Caco-2 (cell line): ENCODE measurements around the gene GPAT3. TPM values are rescaled to one million over a fixed set of nuclear protein-coding genes. Genes with fewer than 3 reads are reported as not detected.
A peak's percentile ranks its signal among the peaks of the same experiment; 100 is the strongest.

Experiments used
- BruUV-seq: library from RNA; stranded (reverse); fragments of 400-500 nt; replicated peaks from 2 replicates; lab custom pipeline; 2021; lab: Mats Ljungman, UMichigan
- CTCF ChIA-PET: fragments of 300-600 bp; sonication (Branson Sonifier 250); formaldehyde crosslinking; loops from one replicate; lab custom pipeline; 2022; ENCODE audit warnings: antibody characterized with exemption; lab: Charles Lee
- POLR2A ChIA-PET: fragments of 300-600 bp; sonication (Branson Sonifier 250); formaldehyde crosslinking; loops from one replicate; lab custom pipeline; 2022; ENCODE audit warnings: antibody characterized with exemption; lab: Charles Lee
- DNase-seq, 2 experiments: peaks; one replicate each; pipeline versions ENCODE4 v3.0.0 to v3.0.0-alpha.2; 2020 to 2022
- H3K27me3 ChIP-seq: replicated peaks from 2 replicates; pipeline ENCODE4 v1.6.0; 2011; ENCODE audit warnings: low read length; ENCODE audit not compliant: control insufficient read depth, insufficient read depth
- H3K36me3 ChIP-seq: 2 replicates; pipeline ENCODE4 v1.5.1; 2011; ENCODE audit warnings: low read length; ENCODE audit not compliant: control insufficient read depth, insufficient read depth
- H3K4me1 ChIP-seq: fragments of 250-450 bp; sonication (Bioruptor Pico); 2 replicates; pipeline ENCODE4 v1.5.1; 2020; ENCODE audit warnings: mild to moderate bottlenecking
- H3K4me3 ChIP-seq: 2 replicates; pipeline ENCODE4 v1.5.1; 2011; ENCODE audit warnings: low read depth, mild to moderate bottlenecking, control low read depth, low read length
- H3K9me3 ChIP-seq: fragments of 250-450 bp; sonication (Bioruptor Pico); 2 replicates; pipeline ENCODE4 v1.5.1; 2020; ENCODE audit warnings: mild to moderate bottlenecking, moderate library complexity
- H3K27ac Mint-ChIP-seq: one replicate; pipeline ENCODE4 v1.8.0; 2022; ENCODE audit warnings: mixed read lengths; ENCODE audit not compliant: unreplicated experiment
- H3K27me3 Mint-ChIP-seq: one replicate; pipeline ENCODE4 v1.8.0; 2022; ENCODE audit warnings: mixed read lengths; ENCODE audit not compliant: insufficient read depth, unreplicated experiment
- H3K36me3 Mint-ChIP-seq: one replicate; pipeline ENCODE4 v1.8.0; 2022; ENCODE audit warnings: mild to moderate bottlenecking, mixed read lengths; ENCODE audit not compliant: insufficient read depth, unreplicated experiment
- H3K4me1 Mint-ChIP-seq: one replicate; pipeline ENCODE4 v1.8.0; 2022; ENCODE audit warnings: low read depth, mixed read lengths; ENCODE audit not compliant: unreplicated experiment
- H3K4me3 Mint-ChIP-seq: one replicate; pipeline ENCODE4 v1.8.0; 2022; ENCODE audit warnings: mild to moderate bottlenecking, moderate library complexity, mixed read lengths; ENCODE audit not compliant: unreplicated experiment
- H3K9me3 Mint-ChIP-seq: one replicate; pipeline ENCODE4 v1.8.0; 2022; ENCODE audit warnings: mixed read lengths; ENCODE audit not compliant: unreplicated experiment
- intact Hi-C: fragments of 100-400 bp; cut with micrococcal nuclease; formaldehyde crosslinking; loops from one replicate; pipeline ENCODE4 v1.10.0; 2022; ENCODE audit not compliant: unreplicated experiment
- total RNA-seq: library from RNA; stranded (reverse); gene quantifications from 2 replicates; pipeline ENCODE4 v1.2.3, GENCODE V29; 2022
- TF ChIP-seq, protein P1 (sequence below), 2 experiments: fragments of 200-600 bp in 1 of 2; IDR thresholded peaks; 1 replicate in 1 of 2; 2 replicates in 1 of 2; pipeline versions ENCODE4 v1.5.1 to v1.8.0; 2011 to 2022; ENCODE audit warnings: antibody characterized with exemption in 1 of 2, control low read depth in 1 of 2, inconsistent platforms in 1 of 2, low read depth in 1 of 2, low read length in 1 of 2, mild to moderate bottlenecking in 1 of 2, moderate library complexity in 1 of 2; ENCODE audit not compliant: insufficient read depth in 1 of 2, severe bottlenecking in 1 of 2, unreplicated experiment in 1 of 2

GPAT3 gene
- total RNA-seq, 1 experiment from 2014 or later: 4.6 TPM

DNA sequence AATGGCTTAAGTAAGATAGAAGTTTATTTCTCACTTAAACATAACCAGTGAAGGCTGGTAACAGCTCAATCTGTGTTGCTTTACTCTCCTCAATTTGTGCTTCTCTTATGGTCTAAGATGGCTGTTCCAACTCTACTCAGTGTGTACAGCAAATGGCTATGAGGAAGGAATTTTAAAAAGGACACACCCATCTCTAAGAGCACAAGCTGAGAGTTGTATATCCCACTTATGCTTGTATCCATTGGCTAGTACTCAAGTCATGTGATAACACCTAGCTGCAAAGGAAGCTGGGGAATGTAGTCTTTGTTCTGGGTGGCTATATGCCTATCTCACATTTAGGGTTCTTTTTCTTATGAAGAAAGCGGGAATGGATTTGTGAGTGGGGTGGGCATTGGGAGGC is 63.3 kb downstream of the GPAT3 start:
- Mint-ChIP-seq H3K27ac (no peak overlapping the region), H3K4me1 (no peaks in the 10 kb centered on the region), H3K4me3 (no peak overlapping the region), H3K27me3 (no peaks in the 10 kb centered on the region), H3K36me3 (no peaks in the 10 kb centered on the region), H3K9me3 (peaks cover 5% of the 10 kb centered on the region)
- intact Hi-C loops: no loop called here
- Histone ChIP-seq H3K9me3 (no peaks in the 10 kb centered on the region), H3K4me3 (no peak overlapping the region), H3K4me1 (no peaks in the 10 kb centered on the region), H3K27me3 (no peaks in the 10 kb centered on the region), H3K36me3 (no peaks in the 10 kb centered on the region)
- ChIA-PET CTCF (interaction anchor here (0.7 kb wide), 1 partner anchor 33 kb away, joined by 3 read pairs; no protein-coding TSS in a partner anchor), POLR2A (no interaction called here)
- DNase-seq: peak in 1 of 2 experiments; percentile 35
- TF ChIP-seq, protein P1, sequence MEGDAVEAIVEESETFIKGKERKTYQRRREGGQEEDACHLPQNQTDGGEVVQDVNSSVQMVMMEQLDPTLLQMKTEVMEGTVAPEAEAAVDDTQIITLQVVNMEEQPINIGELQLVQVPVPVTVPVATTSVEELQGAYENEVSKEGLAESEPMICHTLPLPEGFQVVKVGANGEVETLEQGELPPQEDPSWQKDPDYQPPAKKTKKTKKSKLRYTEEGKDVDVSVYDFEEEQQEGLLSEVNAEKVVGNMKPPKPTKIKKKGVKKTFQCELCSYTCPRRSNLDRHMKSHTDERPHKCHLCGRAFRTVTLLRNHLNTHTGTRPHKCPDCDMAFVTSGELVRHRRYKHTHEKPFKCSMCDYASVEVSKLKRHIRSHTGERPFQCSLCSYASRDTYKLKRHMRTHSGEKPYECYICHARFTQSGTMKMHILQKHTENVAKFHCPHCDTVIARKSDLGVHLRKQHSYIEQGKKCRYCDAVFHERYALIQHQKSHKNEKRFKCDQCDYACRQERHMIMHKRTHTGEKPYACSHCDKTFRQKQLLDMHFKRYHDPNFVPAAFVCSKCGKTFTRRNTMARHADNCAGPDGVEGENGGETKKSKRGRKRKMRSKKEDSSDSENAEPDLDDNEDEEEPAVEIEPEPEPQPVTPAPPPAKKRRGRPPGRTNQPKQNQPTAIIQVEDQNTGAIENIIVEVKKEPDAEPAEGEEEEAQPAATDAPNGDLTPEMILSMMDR (IDR thresholded peaks at IDR 0.05; ENCODE audit: insufficient read depth in 1 of 2, low read depth in 1 of 2, low read length in 1 of 2, severe bottlenecking in 1 of 2, unreplicated experiment in 1 of 2): no peak
- no TSS peak for BruUV-seq

GRCh38 chr4:83603129-83603528 is 67.2 kb downstream of the GPAT3 start:
- BruUV-seq: no TSS peak
- TF ChIP-seq, protein P1 (IDR thresholded peaks at IDR 0.05; ENCODE audit: insufficient read depth in 1 of 2, low read depth in 1 of 2, low read length in 1 of 2, severe bottlenecking in 1 of 2, unreplicated experiment in 1 of 2): no peak
- Mint-ChIP-seq H3K4me1 (no peaks in the 10 kb centered on the region), H3K36me3 (no peaks in the 10 kb centered on the region), H3K27ac (no peak overlapping the region), H3K4me3 (no peak overlapping the region), H3K27me3 (no peaks in the 10 kb centered on the region), H3K9me3 (peaks cover under 1% of the 10 kb centered on the region)
- no peak overlapping the region for H3K4me3 ChIP-seq
- H3K27me3 ChIP-seq: no peaks in the 10 kb centered on the region
- ChIA-PET POLR2A (no interaction called here), CTCF (no interaction called here)
- H3K4me1 ChIP-seq: 0 out of 2 replicates have a peak, but pooled peaks cover 8% of the 10 kb centered on the region
- no peak for DNase-seq
- no peaks in the 10 kb centered on the region for H3K36me3 ChIP-seq
- intact Hi-C loops: no loop called here
- H3K9me3 ChIP-seq: no peaks in the 10 kb centered on the region

GRCh38 chr4:83604321-83604720 is 68.4 kb downstream of the GPAT3 start:
- intact Hi-C loops: no loop called here
- CTCF ChIA-PET: no interaction called here
- BruUV-seq: no TSS peak

More at GRCh38 chr4:83604321-83604720, 68.4 kb downstream of the GPAT3 start:
- Mint-ChIP-seq H3K4me1 (no peaks in the 10 kb centered on the region), H3K4me3 (no peak overlapping the region), H3K27me3 (no peaks in the 10 kb centered on the region), H3K9me3 (no peaks in the 10 kb centered on the region), H3K36me3 (no peaks in the 10 kb centered on the region), H3K27ac (no peak overlapping the region)
- Histone ChIP-seq H3K36me3 (no peaks in the 10 kb centered on the region), H3K4me3 (no peak overlapping the region), H3K27me3 (no peaks in the 10 kb centered on the region), H3K9me3 (no peaks in the 10 kb centered on the region), H3K4me1 (0 out of 2 replicates have a peak, but pooled peaks cover 8% of the 10 kb centered on the region)
- POLR2A ChIA-PET: no interaction called here
- DNase-seq: no peak
- TF ChIP-seq, protein P1 (IDR thresholded peaks at IDR 0.05; ENCODE audit: insufficient read depth in 1 of 2, low read depth in 1 of 2, low read length in 1 of 2, severe bottlenecking in 1 of 2, unreplicated experiment in 1 of 2): no peak
